ENCODE measurements around the gene MYCBP2.

MYCBP2 gene

DNA sequence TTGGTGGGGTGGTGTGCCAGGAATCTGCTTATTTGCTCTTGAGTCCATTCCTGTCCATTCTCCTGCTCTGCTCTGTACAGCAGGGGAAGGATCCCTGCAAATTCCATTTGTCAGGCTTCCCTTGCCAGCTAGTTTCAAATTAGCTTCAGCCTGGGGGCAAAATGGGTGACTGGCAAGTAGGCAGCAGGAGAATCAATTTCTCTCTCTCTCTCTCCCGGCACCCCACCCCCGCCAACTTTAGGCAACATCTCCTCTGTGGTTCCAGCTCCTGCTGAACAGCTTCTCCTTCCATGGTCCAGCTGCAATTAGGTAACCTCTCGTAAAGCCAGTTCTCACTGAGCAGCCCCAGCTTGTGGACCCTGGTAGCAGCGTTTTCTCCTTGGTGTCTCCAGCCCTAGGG lies 6.7 kb upstream of the MYCBP2 start:
- H3K9me3 Mint-ChIP-seq, result no peaks in the 10 kb centered on the region
- H3K27ac Mint-ChIP-seq, result no peak overlapping the region
- TF ChIP-seq, protein P1, sequence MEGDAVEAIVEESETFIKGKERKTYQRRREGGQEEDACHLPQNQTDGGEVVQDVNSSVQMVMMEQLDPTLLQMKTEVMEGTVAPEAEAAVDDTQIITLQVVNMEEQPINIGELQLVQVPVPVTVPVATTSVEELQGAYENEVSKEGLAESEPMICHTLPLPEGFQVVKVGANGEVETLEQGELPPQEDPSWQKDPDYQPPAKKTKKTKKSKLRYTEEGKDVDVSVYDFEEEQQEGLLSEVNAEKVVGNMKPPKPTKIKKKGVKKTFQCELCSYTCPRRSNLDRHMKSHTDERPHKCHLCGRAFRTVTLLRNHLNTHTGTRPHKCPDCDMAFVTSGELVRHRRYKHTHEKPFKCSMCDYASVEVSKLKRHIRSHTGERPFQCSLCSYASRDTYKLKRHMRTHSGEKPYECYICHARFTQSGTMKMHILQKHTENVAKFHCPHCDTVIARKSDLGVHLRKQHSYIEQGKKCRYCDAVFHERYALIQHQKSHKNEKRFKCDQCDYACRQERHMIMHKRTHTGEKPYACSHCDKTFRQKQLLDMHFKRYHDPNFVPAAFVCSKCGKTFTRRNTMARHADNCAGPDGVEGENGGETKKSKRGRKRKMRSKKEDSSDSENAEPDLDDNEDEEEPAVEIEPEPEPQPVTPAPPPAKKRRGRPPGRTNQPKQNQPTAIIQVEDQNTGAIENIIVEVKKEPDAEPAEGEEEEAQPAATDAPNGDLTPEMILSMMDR (IDR thresholded peaks at IDR 0.05; ENCODE audit: unreplicated experiment in 3 of 3), result no peak
- no peak overlapping the region for H3K4me3 Mint-ChIP-seq
- H3K36me3 Mint-ChIP-seq (ENCODE audit: low read depth), result no peaks in the 10 kb centered on the region
- H3K4me1 Mint-ChIP-seq, result peaks cover 10% of the 10 kb centered on the region
- H3K27me3 Mint-ChIP-seq (ENCODE audit: low read depth), result peaks cover 3% of the 10 kb centered on the region

DNA sequence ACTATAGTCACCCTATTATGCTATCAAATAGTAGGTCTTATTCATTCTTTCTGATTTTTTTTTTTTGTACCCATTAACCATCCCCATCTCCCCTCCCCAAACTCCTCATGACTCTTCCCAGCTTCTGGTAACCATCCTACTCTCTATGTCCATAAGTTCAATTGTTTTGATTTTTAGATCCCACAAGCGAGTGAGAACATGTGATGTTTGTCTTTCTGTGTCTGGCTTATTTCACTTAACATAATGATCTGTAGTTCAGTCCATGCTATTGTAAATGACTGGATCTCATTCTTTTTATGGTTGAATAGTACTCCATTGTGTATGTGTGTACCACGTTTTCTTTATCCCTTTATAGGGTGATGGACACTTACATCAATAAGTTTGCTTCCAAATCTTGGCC lies 4.5 kb upstream of the MYCBP2 start:
- TF ChIP-seq, protein P1 (IDR thresholded peaks at IDR 0.05; ENCODE audit: unreplicated experiment in 3 of 3), result no peak
- Mint-ChIP-seq H3K27ac (peak overlapping the region; percentile 7 to 63 (median 53)), H3K27me3 (ENCODE audit: low read depth) (peaks cover 3% of the 10 kb centered on the region), H3K4me3 (peak overlapping the region; percentile 50 to 69 (median 64)), H3K36me3 (ENCODE audit: low read depth) (no peaks in the 10 kb centered on the region), H3K9me3 (no peaks in the 10 kb centered on the region), H3K4me1 (peaks cover 16% of the 10 kb centered on the region)

DNA sequence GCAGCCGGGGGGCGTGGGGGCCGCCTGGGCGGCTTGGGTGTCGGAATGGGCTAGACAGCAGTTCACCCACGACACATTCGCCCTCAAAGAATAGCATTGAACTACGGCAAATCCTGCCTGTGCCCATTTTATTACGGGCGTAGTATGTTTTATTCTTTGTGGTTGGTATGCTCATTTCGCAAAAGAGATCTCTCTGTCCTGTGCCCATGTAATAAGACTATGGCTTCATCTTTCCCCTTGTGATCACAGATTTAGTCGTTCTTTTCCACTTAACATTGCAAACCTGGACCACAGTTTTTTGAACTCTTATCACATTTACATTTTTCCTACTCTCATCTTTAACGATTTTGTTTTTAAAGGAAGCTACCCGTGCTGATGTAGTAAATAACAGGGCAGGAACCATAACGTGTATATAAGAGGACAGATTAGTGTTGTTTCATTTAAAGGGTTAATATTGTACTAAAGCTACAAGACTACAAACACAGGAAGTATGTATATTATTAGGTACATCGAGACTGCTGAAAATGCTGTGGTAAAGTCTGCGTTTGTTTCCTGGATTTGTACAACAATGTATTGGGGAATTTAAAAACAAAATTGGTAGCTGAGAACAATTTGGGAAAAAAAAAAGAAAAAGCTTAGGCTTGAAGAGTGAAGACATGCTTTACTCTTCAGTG lies 3.2 kb upstream of the MYCBP2 start:
- H3K4me1 Mint-ChIP-seq, result peaks cover 28% of the 10 kb centered on the region
- H3K9me3 Mint-ChIP-seq, result no peaks in the 10 kb centered on the region
- TF ChIP-seq, protein P1 (IDR thresholded peaks at IDR 0.05; ENCODE audit: unreplicated experiment in 3 of 3), result no peak
- peak overlapping the region; percentile 91 to 95 (median 95) for H3K27ac Mint-ChIP-seq
- H3K36me3 Mint-ChIP-seq (ENCODE audit: low read depth), result no peaks in the 10 kb centered on the region
- peak overlapping the region; percentile 86 to 94 (median 88) for H3K4me3 Mint-ChIP-seq
- H3K27me3 Mint-ChIP-seq (ENCODE audit: low read depth), result peaks cover 1% of the 10 kb centered on the region

DNA sequence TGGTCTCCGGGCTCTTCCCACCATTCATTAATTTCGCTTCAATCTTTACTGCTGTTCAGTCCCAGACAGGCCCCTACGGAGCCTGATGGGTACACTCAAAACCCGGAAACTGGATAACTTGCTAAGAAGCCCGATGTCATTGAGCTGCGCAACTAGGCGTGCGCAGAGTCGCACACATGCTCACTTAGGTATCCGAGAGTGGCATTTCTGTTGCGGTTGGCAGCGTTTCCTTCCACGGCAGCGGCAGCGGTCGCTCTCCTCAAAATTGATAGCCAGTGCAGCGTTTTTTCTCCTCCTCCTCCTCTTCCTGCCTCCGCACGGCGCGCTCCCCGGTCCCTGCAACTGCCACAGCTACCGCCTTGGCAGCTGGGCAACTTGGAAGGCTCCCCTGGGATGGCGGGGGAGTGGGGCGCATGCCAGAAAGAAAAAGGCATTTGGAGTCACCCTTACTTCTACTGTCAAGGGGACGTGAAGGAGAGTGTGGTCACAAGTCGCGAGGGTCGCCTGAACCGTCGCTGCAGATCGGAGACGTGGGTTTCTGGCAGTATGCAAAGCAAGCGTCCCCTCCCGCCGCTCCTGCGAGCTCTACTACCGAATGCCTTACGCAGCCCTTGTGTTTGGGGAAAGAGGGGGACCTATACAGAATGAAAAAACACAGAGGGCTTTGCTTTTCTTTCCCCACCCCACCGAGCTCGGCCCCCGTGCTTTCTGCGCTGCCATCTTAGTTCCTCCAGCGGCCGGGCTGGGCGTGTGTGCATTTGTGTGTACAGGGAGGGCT lies 2.4 kb upstream of the MYCBP2 start:
- Mint-ChIP-seq H3K9me3 (no peaks in the 10 kb centered on the region), H3K36me3 (ENCODE audit: low read depth) (no peaks in the 10 kb centered on the region), H3K4me1 (peaks cover 36% of the 10 kb centered on the region), H3K27me3 (ENCODE audit: low read depth) (no peaks in the 10 kb centered on the region), H3K4me3 (peak overlapping the region; percentile 86 to 94 (median 88)), H3K27ac (peak overlapping the region; percentile 91 to 95 (median 95))
- TF ChIP-seq, protein P1 (IDR thresholded peaks at IDR 0.05; ENCODE audit: unreplicated experiment in 3 of 3), result no peak

DNA sequence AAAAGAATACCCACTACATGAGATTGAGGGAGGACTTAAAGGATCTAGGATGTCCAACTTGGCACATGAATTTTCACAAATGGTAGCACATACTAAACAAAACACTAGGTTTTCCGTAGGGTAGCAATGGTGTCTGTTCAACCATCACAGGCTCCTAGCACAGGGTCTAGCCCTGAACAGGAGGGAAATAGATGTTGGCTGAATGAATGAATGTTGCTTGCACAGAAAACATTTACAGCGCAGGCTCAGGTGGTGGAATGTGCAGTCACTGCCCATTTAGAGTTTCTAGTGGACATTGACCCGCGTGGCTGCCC lies 1.9 kb upstream of the MYCBP2 start:
- Mint-ChIP-seq H3K4me1 (peaks cover 41% of the 10 kb centered on the region), H3K4me3 (peak overlapping the region; percentile 86 to 94 (median 88)), H3K27ac (peak overlapping the region; percentile 91 to 95 (median 95)), H3K27me3 (ENCODE audit: low read depth) (no peaks in the 10 kb centered on the region), H3K9me3 (no peaks in the 10 kb centered on the region), H3K36me3 (ENCODE audit: low read depth) (no peaks in the 10 kb centered on the region)
- TF ChIP-seq, protein P1 (IDR thresholded peaks at IDR 0.05; ENCODE audit: unreplicated experiment in 3 of 3), result no peak
